NAMALWA (cell line): Measurements from ENCODE around the gene ENTR1.
"Not testable (repeated sequence)": the region's sequence is repeated elsewhere in the genome, so short reads cannot be mapped to it uniquely, and the experiment has no call there.

Experiments
- DNase-seq: peaks from one replicate; pipeline ENCODE4 v3.0.0-alpha.2; 2015; ENCODE audit warnings: low spot score

Gene ENTR1

GRCh38 chr9:136438548-136439480, 28.4 kb upstream of the ENTR1 start:
- DNase-seq = peak; percentile 59

- DNase-seq = no peak
Observed at GRCh38 chr9:136437839-136438547, 27.6 kb upstream of the ENTR1 start.

- DNase-seq = no peak
Observed at GRCh38 chr9:136437430-136437829, 27.0 kb upstream of the ENTR1 start.

- no peak for DNase-seq
Observed at GRCh38 chr9:136436055-136436634, 25.7 kb upstream of the ENTR1 start.

GRCh38 chr9:136434580-136435169, 24.3 kb upstream of the ENTR1 start:
- no peak for DNase-seq

- DNase-seq = no peak
Observed at GRCh38 chr9:136433849-136434579, 23.6 kb upstream of the ENTR1 start.

GRCh38 chr9:136433043-136433715, 22.8 kb upstream of the ENTR1 start:
- DNase-seq = no peak

- DNase-seq = no peak
Observed at GRCh38 chr9:136432591-136432990, 22.2 kb upstream of the ENTR1 start.

GRCh38 chr9:136431782-136432350, 21.5 kb upstream of the ENTR1 start:
- no peak for DNase-seq

- DNase-seq = no peak
Observed at GRCh38 chr9:136430588-136431234, 20.3 kb upstream of the ENTR1 start.

- no peak for DNase-seq
Observed at GRCh38 chr9:136429683-136430491, 19.5 kb upstream of the ENTR1 start.

GRCh38 chr9:136429075-136429628, 18.7 kb upstream of the ENTR1 start:
- no peak for DNase-seq

- DNase-seq = no peak
Observed at GRCh38 chr9:136426787-136427186, 16.4 kb upstream of the ENTR1 start.

GRCh38 chr9:136425367-136425766, 15.0 kb upstream of the ENTR1 start:
- not testable (repeated sequence) for DNase-seq

GRCh38 chr9:136424750-136425362, 14.4 kb upstream of the ENTR1 start:
- no peak for DNase-seq

- no peak for DNase-seq
Observed at GRCh38 chr9:136423432-136424146, 13.2 kb upstream of the ENTR1 start.

- DNase-seq = no peak
Observed at GRCh38 chr9:136422876-136423275, 12.5 kb upstream of the ENTR1 start.

- no peak for DNase-seq
Observed at GRCh38 chr9:136421791-136422190, 11.4 kb upstream of the ENTR1 start.
